Esophagus squamous epithelium (tissue), 5 donors: ENCODE results near the gene DARS1. TPM values are rescaled to one million over a fixed set of nuclear protein-coding genes. Genes with fewer than 3 reads are reported as not detected.

Source experiments
- DNase-seq: peaks from one replicate; lab custom pipeline; 2025; lab: John Stamatoyannopoulos, UW
- H3K27ac ChIP-seq, 4 donors: fragments of 200-600 bp; sonication (generic); one replicate each; pipeline ENCODE4 v1.5.1; 2016 to 2019; ENCODE audit warnings: mild to moderate bottlenecking in 1 of 4
- H3K27me3 ChIP-seq, 4 donors: fragments of 200-600 bp; sonication (generic); 1 replicate in 3 of 4; 2 replicates in 1 of 4; pipeline versions ENCODE4 v1.5.1 to v1.6.0; 2017 to 2021; ENCODE audit warnings: antibody characterized with exemption in 1 of 4
- H3K36me3 ChIP-seq, 3 donors: fragments of 200-600 bp; sonication (generic); one replicate each; pipeline ENCODE4 v1.5.1; 2016 to 2019
- H3K4me1 ChIP-seq, 3 donors: fragments of 200-600 bp; sonication (generic); one replicate each; pipeline ENCODE4 v1.5.1; 2017 to 2019
- H3K4me3 ChIP-seq, 4 donors: fragments of 200-600 bp; sonication (generic); 1 replicate in 3 of 4; 2 replicates in 1 of 4; pipeline ENCODE4 v1.5.1; 2016 to 2019; ENCODE audit warnings: mild to moderate bottlenecking in 2 of 4, moderate library complexity in 1 of 4
- H3K9me3 ChIP-seq, 3 donors: fragments of 200-600 bp; sonication (generic); one replicate each; pipeline ENCODE4 v1.5.1; 2016 to 2019
- POLR2A ChIP-seq, 4 donors: fragments of 450-650 bp; IDR thresholded peaks; one replicate each; pipeline ENCODE4 v1.6.1; 2017; ENCODE audit warnings: antibody characterized with exemption in 4 of 4, mild to moderate bottlenecking in 4 of 4, moderate library complexity in 3 of 4
- WGBS, 2 donors: methylation state at CpG; one replicate each; pipeline ENCODE4 v1.1.5; 2018; 5-methylcytosine and 5-hydroxymethylcytosine counted together
- intact Hi-C: fragments of 100-400 bp; cut with DNase I; formaldehyde crosslinking; loops from one replicate; pipeline ENCODE4 v1.15.0; 2022
- total RNA-seq, 4 donors: library from RNA; depleted of rRNA; stranded (reverse); fragments of >200 nt; gene quantifications; one replicate each; pipeline ENCODE4 v1.1.0, GENCODE V29; 2016
- TF ChIP-seq, protein P1 (sequence below), 6 experiments: fragments of 450-650 bp in 4 of 6; fragments of 200-600 bp in 2 of 6; sonication (generic) in 2 of 6; IDR thresholded peaks; one replicate each; pipeline ENCODE4 v1.5.1; 2016 to 2019; ENCODE audit warnings: antibody characterized with exemption in 6 of 6, mild to moderate bottlenecking in 4 of 6, moderate library complexity in 4 of 6
- donor health status: DM: yes; HTN: yes; CAD: no.

The DARS1 gene
- total RNA-seq, 4 donors from 2014 or later: 38.4 to 104 (median 84.3) TPM

DNA sequence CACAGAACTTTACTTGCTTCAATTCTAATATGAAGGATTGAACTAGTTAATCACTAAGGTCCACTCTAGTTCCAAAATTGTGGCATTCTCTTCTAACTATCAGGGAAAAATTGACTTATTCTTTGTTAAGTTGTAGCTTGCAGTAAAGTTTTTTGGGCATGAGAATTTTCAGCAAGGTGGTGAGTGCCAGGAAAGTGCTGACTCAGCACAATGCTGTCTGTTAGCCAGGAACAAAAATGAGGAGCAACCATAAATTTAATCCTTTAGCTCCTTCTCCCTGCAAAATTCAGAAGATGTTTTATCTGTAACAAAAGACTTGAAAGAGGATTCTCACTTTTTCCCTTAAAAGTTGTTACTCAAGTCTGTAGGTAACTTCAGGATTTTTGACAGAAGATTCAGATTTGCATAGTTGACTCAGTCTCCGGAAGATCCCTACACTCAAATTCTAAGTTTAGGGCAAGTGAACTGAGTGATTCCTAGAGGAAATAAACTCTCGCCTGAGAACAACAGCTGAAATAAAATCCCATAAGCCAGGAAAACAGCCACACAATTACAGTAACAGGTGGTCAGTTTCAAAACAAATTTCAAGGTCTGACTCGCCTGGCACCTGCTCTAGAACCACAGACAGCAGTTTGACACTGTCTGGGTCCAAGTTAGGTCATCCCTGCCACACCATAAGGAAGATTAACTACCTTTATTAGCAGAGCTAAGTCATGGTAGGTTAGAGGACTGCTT lies 20.2 kb upstream of the DARS1 start:
- Histone ChIP-seq H3K4me3 (no peak overlapping the region), H3K4me1 (peaks cover 0 to 6% (median 0%) of the 10 kb centered on the region in 3 donors), H3K27ac (no peak overlapping the region), H3K27me3 (no peaks in the 10 kb centered on the region), H3K9me3 (no peaks in the 10 kb centered on the region), H3K36me3 (no peaks in the 10 kb centered on the region)
- TF ChIP-seq, protein P1, sequence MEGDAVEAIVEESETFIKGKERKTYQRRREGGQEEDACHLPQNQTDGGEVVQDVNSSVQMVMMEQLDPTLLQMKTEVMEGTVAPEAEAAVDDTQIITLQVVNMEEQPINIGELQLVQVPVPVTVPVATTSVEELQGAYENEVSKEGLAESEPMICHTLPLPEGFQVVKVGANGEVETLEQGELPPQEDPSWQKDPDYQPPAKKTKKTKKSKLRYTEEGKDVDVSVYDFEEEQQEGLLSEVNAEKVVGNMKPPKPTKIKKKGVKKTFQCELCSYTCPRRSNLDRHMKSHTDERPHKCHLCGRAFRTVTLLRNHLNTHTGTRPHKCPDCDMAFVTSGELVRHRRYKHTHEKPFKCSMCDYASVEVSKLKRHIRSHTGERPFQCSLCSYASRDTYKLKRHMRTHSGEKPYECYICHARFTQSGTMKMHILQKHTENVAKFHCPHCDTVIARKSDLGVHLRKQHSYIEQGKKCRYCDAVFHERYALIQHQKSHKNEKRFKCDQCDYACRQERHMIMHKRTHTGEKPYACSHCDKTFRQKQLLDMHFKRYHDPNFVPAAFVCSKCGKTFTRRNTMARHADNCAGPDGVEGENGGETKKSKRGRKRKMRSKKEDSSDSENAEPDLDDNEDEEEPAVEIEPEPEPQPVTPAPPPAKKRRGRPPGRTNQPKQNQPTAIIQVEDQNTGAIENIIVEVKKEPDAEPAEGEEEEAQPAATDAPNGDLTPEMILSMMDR (IDR thresholded peaks at IDR 0.05): no peak
- TF ChIP-seq POLR2A (IDR thresholded peaks at IDR 0.05): no peak
- 54 to 67% methylated on average over 3 of the region's 3 CpGs for WGBS, 2 donors
- DNase-seq: no peak
- intact Hi-C loops: no loop called here

GRCh38 chr2:136004965-136005364 lies 19.5 kb upstream of the DARS1 start:
- H3K9me3 ChIP-seq: no peaks in the 10 kb centered on the region
- intact Hi-C loops: no loop called here
- H3K27me3 ChIP-seq: no peaks in the 10 kb centered on the region
- WGBS, 2 donors: 70 to 72% methylated on average over 2 to 3 of the region's 3 CpGs
- H3K4me1 ChIP-seq: peaks cover 0 to 12% (median 0%) of the 10 kb centered on the region in 3 donors
- H3K36me3 ChIP-seq: no peaks in the 10 kb centered on the region
- no peak for TF ChIP-seq POLR2A (IDR thresholded peaks at IDR 0.05)
- TF ChIP-seq, protein P1 (IDR thresholded peaks at IDR 0.05): no peak
- DNase-seq: no peak
- H3K27ac ChIP-seq: no peak overlapping the region
- no peak overlapping the region for H3K4me3 ChIP-seq

DNA sequence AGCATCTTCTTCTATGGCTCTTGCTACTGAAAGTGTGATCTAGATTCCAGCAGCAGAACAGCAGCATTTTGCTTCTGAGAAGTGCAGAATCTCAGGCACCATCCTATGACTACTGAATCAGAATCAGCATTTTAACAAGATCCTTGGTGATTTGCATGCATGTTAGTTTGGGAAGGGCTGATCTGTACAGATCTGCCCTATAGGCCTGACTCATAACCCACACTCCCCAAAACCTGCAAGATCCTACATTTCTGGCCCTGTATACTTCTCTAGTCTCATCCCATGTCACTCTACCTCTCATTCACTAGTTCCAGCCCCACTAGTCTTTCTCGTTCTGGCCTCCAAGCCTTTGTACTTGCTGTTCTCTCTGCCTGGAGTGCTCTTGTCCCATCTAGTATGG lies 15.7 kb upstream of the DARS1 start:
- 50 to 93% methylated on average over 1 of the region's 1 CpG for WGBS, 2 donors
- intact Hi-C loops: no loop called here
- H3K27me3 ChIP-seq: no peaks in the 10 kb centered on the region
- no peaks in the 10 kb centered on the region for H3K36me3 ChIP-seq
- no peak overlapping the region for H3K4me3 ChIP-seq
- H3K4me1 ChIP-seq: peaks cover 0 to 15% (median 0%) of the 10 kb centered on the region in 3 donors
- H3K9me3 ChIP-seq: no peaks in the 10 kb centered on the region
- DNase-seq: no peak
- peak overlapping the region in 2 of 4 donors; percentile 23 to 31 for H3K27ac ChIP-seq
- TF ChIP-seq, protein P1 (IDR thresholded peaks at IDR 0.05): no peak

DNA sequence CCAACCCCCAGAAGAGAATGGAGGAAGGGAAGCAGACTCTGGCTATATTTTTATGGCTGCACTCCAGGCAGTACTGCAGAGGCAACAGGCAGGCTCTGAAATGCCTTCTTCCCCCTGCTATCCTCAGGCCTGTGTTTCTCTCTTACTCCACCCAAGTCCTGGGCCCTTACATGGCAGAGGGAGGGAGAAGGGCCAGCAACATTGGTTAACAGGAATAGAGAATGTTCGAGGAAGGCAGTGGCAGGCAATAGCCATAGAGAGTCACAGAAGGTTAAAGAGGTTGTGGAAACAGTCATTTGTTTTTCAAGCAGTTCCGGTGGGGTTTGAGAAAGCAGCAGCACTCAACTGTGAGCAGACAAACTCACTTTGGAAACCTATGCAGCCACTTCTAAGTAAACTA lies 15.1 kb upstream of the DARS1 start:
- Histone ChIP-seq H3K36me3 (no peaks in the 10 kb centered on the region), H3K27me3 (no peaks in the 10 kb centered on the region), H3K4me1 (peaks cover 0 to 15% (median 0%) of the 10 kb centered on the region in 3 donors), H3K27ac (peak overlapping the region in 2 of 4 donors; percentile 23 to 31), H3K4me3 (no peak overlapping the region), H3K9me3 (no peaks in the 10 kb centered on the region)
- 48 to 55% methylated on average over 2 of the region's 2 CpGs for WGBS, 2 donors
- no peak for DNase-seq
- intact Hi-C loops: no loop called here
- no peak for TF ChIP-seq POLR2A (IDR thresholded peaks at IDR 0.05)
- TF ChIP-seq, protein P1 (IDR thresholded peaks at IDR 0.05): no peak

DNA sequence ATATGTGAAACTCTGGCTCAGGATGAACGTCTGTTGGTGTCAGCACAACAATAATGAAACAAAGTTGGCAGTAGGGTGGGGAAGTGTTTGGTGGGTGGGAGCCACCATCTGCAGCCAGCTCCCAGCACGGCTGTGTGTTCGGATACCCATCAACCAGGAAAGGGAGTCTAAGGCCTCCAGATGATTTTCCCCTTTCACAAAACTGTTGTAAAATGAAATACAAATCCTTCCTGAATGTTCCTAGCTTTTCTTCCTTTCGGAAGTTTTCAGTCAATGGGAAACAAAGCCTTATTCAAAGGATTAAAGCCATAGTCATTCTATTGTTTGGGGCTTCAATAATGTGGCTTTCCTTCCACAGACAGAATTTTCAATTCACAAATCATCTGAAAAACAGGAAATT lies 14.5 kb upstream of the DARS1 start:
- Histone ChIP-seq H3K36me3 (no peaks in the 10 kb centered on the region), H3K27ac (no peak overlapping the region), H3K27me3 (no peaks in the 10 kb centered on the region), H3K4me3 (no peak overlapping the region), H3K9me3 (no peaks in the 10 kb centered on the region), H3K4me1 (peaks cover 0 to 15% (median 0%) of the 10 kb centered on the region in 3 donors)
- intact Hi-C loops: no loop called here
- 70 to 79% methylated on average over 4 of the region's 4 CpGs for WGBS, 2 donors
- no peak for TF ChIP-seq POLR2A (IDR thresholded peaks at IDR 0.05)
- TF ChIP-seq, protein P1 (IDR thresholded peaks at IDR 0.05): no peak
- no peak for DNase-seq
